ENCODE data around the gene MDM1. TPM values are rescaled to one million over a fixed set of nuclear protein-coding genes. Genes with fewer than 3 reads are reported as not detected.

Gene MDM1
- total and polyA plus RNA-seq, 2 experiments from 2014 or later, result 13.6 to 18.9 TPM

DNA sequence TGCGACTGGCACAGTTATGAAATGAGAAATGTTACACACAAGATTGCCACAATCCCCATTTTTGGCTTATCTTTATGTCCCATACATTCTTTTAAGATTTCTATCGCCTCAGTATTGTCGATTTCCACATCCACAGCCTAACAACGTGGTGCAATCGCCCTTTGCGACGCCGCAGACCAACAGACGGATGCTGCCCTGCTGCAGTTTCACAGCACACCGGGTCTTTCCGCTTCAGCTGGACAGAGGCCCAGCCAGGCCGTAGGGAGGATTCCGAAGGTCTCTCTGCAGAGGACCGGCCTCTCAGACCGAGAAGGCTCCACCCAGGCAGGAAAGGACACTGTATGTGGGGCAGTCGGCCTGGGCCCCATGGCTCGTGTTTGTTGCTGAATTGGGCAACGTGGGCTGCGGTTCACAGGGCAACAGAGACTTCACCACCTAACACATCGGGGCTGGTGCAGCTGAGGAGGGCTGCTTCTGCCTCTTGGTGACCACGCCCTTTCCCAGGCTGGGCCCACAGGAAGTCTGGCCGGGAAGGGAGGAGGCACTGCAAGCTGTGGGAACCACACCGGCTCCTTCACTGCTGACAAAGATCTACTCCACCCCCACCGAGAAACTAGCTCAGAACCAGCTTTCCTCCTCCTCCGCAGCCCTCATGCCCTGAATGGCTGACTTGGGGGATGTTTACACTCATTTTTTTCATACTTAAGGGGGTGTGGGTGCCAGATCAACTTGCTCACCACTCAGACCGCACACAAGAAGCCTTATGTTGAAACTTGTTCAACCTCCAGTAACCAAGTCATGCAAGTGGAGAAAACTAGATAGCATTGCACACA, 32.9 kb upstream of the MDM1 start:
- H3K27me3 ChIP-seq (ENCODE audit: insufficient read depth), result no peaks in the 10 kb centered on the region
- Mint-ChIP-seq H3K36me3 (ENCODE audit: low read depth) (no peaks in the 10 kb centered on the region), H3K4me3 (peak overlapping the region; percentile 51), H3K27ac (peak overlapping the region; percentile 51), H3K9me3 (no peaks in the 10 kb centered on the region), H3K27me3 (ENCODE audit: insufficient read depth, low read depth, poor library complexity) (peaks cover 5% of the 10 kb centered on the region), H3K4me1 (peaks cover 17% of the 10 kb centered on the region)
- H3K9me2 ChIP-seq (ENCODE audit: insufficient read depth), result no peaks in the 10 kb centered on the region
- peak; percentile 91 for DNase-seq (ENCODE audit: low spot score)
- H3K36me3 ChIP-seq (ENCODE audit: insufficient read depth), result no peaks in the 10 kb centered on the region
- peak overlapping the region; percentile 55 for H3K27ac ChIP-seq (ENCODE audit: low read depth)
- H3K4me3 ChIP-seq, result peak overlapping the region; percentile 47; the same call in 1 of the 2 replicates
- no peaks in the 10 kb centered on the region for H3K79me2 ChIP-seq (replicated peaks; ENCODE audit: insufficient read depth)
- H3K4me1 ChIP-seq (ENCODE audit: insufficient read depth), result peaks cover 16% of the 10 kb centered on the region
- H4K20me1 ChIP-seq (replicated peaks; ENCODE audit: insufficient read depth), result no peaks in the 10 kb centered on the region; the same call in 1 of the 2 replicates
- no peaks in the 10 kb centered on the region for H3F3A ChIP-seq (replicated peaks; ENCODE audit: low read depth)
- peak overlapping the region; percentile 61 for H3K4me2 ChIP-seq
- TF ChIP-seq CREB1 (CRISPR knock-in tag; IDR thresholded peaks at IDR 0.05; ENCODE audit: low read depth), result no peak
- TF ChIP-seq, protein P1, sequence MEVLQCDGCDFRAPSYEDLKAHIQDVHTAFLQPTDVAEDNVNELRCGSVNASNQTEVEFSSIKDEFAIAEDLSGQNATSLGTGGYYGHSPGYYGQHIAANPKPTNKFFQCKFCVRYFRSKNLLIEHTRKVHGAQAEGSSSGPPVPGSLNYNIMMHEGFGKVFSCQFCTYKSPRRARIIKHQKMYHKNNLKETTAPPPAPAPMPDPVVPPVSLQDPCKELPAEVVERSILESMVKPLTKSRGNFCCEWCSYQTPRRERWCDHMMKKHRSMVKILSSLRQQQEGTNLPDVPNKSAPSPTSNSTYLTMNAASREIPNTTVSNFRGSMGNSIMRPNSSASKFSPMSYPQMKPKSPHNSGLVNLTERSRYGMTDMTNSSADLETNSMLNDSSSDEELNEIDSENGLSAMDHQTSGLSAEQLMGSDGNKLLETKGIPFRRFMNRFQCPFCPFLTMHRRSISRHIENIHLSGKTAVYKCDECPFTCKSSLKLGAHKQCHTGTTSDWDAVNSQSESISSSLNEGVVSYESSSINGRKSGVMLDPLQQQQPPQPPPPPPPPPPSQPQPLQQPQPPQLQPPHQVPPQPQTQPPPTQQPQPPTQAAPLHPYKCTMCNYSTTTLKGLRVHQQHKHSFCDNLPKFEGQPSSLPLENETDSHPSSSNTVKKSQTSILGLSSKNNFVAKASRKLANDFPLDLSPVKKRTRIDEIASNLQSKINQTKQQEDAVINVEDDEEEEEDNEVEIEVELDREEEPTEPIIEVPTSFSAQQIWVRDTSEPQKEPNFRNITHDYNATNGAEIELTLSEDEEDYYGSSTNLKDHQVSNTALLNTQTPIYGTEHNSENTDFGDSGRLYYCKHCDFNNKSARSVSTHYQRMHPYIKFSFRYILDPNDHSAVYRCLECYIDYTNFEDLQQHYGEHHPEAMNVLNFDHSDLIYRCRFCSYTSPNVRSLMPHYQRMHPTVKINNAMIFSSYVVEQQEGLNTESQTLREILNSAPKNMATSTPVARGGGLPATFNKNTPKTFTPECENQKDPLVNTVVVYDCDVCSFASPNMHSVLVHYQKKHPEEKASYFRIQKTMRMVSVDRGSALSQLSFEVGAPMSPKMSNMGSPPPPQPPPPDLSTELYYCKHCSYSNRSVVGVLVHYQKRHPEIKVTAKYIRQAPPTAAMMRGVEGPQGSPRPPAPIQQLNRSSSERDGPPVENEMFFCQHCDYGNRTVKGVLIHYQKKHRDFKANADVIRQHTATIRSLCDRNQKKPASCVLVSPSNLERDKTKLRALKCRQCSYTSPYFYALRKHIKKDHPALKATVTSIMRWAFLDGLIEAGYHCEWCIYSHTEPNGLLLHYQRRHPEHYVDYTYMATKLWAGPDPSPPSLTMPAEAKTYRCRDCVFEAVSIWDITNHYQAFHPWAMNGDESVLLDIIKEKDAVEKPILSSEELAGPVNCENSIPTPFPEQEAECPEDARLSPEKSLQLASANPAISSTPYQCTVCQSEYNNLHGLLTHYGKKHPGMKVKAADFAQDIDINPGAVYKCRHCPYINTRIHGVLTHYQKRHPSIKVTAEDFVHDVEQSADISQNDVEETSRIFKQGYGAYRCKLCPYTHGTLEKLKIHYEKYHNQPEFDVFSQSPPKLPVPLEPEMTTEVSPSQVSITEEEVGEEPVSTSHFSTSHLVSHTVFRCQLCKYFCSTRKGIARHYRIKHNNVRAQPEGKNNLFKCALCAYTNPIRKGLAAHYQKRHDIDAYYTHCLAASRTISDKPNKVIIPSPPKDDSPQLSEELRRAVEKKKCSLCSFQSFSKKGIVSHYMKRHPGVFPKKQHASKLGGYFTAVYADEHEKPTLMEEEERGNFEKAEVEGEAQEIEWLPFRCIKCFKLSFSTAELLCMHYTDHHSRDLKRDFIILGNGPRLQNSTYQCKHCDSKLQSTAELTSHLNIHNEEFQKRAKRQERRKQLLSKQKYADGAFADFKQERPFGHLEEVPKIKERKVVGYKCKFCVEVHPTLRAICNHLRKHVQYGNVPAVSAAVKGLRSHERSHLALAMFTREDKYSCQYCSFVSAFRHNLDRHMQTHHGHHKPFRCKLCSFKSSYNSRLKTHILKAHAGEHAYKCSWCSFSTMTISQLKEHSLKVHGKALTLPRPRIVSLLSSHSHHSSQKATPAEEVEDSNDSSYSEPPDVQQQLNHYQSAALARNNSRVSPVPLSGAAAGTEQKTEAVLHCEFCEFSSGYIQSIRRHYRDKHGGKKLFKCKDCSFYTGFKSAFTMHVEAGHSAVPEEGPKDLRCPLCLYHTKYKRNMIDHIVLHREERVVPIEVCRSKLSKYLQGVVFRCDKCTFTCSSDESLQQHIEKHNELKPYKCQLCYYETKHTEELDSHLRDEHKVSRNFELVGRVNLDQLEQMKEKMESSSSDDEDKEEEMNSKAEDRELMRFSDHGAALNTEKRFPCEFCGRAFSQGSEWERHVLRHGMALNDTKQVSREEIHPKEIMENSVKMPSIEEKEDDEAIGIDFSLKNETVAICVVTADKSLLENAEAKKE (CRISPR knock-in tag; IDR thresholded peaks at IDR 0.05), result peak; percentile 55; the same call in 1 of the 2 replicates
- 0 out of 2 replicates have a peak, but pooled peaks have one; percentile 19 for TF ChIP-seq ETS1 (IDR thresholded peaks at IDR 0.05)
- peak; percentile 100 for ATAC-seq
- peak overlapping the region; percentile 94 for H2AFZ ChIP-seq

All from GM23338 (cell line).